ENCODE measurements around the gene SAA4. TPM values are rescaled to one million over a fixed set of nuclear protein-coding genes. Genes with fewer than 3 reads are reported as not detected.
"Not testable (repeated sequence)": the region's sequence is repeated elsewhere in the genome, so short reads cannot be mapped to it uniquely, and the experiment has no call there.

Gene SAA4
- polyA plus RNA-seq, 1 donor: not detected

GRCh38 chr11:18189476-18190245 is 46.9 kb downstream of the SAA4 start:
- DNase-seq: not testable (repeated sequence)

DNA sequence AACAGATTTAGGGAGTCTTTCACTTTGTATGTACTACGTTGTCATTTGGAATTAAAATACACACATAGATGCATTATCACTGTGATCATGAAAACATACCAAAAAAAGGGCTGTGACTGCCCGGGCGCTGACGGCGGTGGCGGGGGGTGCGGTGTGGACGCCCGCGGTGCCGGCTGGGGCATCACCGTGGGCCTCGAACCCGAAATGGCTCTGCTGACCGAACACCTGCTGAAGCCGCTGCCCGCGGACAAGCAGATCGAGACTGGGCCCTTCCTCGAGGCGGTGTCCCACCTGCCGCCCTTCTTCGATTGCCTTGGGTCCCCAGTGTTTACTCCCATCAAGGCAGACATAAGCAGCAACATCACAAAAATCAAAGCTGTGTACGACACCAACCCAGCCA is 47.8 kb downstream of the SAA4 start:
- no peak for DNase-seq

Other genes with a start within 250 kb of the SAA4 start
- 18.1 TPM for gene SERGEF, start 223.8 kb downstream of the SAA4 start, polyA plus RNA-seq (ENCODE audit: insufficient read length)
- gene TPH1, start 190.5 kb downstream of the SAA4 start, polyA plus RNA-seq (ENCODE audit: insufficient read length): 3.0 TPM
- 42.9 TPM for gene SAAL1, start 130.7 kb downstream of the SAA4 start, polyA plus RNA-seq (ENCODE audit: insufficient read length)
- not detected for gene MRGPRX3, start 104.2 kb downstream of the SAA4 start, polyA plus RNA-seq (ENCODE audit: insufficient read length)
- gene MRGPRX4, start 64.0 kb downstream of the SAA4 start, polyA plus RNA-seq (ENCODE audit: insufficient read length): not detected
- gene SAA2, start 11.9 kb upstream of the SAA4 start, polyA plus RNA-seq (ENCODE audit: insufficient read length): not detected
- gene SAA1, start 29.5 kb upstream of the SAA4 start, polyA plus RNA-seq (ENCODE audit: insufficient read length): not detected
- gene HPS5, start 85.3 kb upstream of the SAA4 start, polyA plus RNA-seq (ENCODE audit: insufficient read length): 26.9 TPM
- 67.8 TPM for gene GTF2H1, start 85.8 kb upstream of the SAA4 start, polyA plus RNA-seq (ENCODE audit: insufficient read length)
- gene LDHA, start 157.8 kb upstream of the SAA4 start, polyA plus RNA-seq (ENCODE audit: insufficient read length): 275 TPM
- 0.15 TPM for gene LDHC, start 175.5 kb upstream of the SAA4 start, polyA plus RNA-seq (ENCODE audit: insufficient read length)
- gene LDHAL6A, start 219.1 kb upstream of the SAA4 start, polyA plus RNA-seq (ENCODE audit: insufficient read length): 1.5 TPM

All from left kidney (tissue), 2 donors.